MCF 10A (cell line): ENCODE data around the gene ALS2. TPM values are rescaled to one million over a fixed set of nuclear protein-coding genes. Genes with fewer than 3 reads are reported as not detected.

ENCODE experiments used
- BruUV-seq: library from RNA; stranded (reverse); fragments of 400-500 nt; replicated peaks from 2 replicates; lab custom pipeline; 2021; lab: Mats Ljungman, UMichigan
- CTCF ChIA-PET: fragments of 300-600 bp; sonication (Branson Sonifier 250); formaldehyde crosslinking; extraction: SDS; loops from one replicate; lab custom pipeline; 2021; ENCODE audit warnings: antibody characterized with exemption, inconsistent platforms; lab: Yijun Ruan, JAX
- POLR2A ChIA-PET: fragments of 300-600, 350-650 bp; sonication (Branson Sonifier 250); formaldehyde crosslinking; extraction: SDS; loops from one replicate; lab custom pipeline; 2020; ENCODE audit warnings: antibody characterized with exemption, inconsistent platforms; lab: Yijun Ruan, JAX
- DNase-seq: peaks from one replicate; pipeline ENCODE4 v3.0.0-alpha.2; 2018; ENCODE audit not compliant: unreplicated experiment
- H3K27ac Mint-ChIP-seq: one replicate; pipeline ENCODE4 v1.8.0; 2022; ENCODE audit warnings: mild to moderate bottlenecking, low read depth, mixed read lengths; ENCODE audit not compliant: unreplicated experiment
- H3K27me3 Mint-ChIP-seq: one replicate; pipeline ENCODE4 v1.8.0; 2022; ENCODE audit warnings: mixed read lengths; ENCODE audit not compliant: insufficient read depth, unreplicated experiment
- H3K36me3 Mint-ChIP-seq: one replicate; pipeline ENCODE4 v1.8.0; 2022; ENCODE audit warnings: mild to moderate bottlenecking, moderate library complexity, mixed read lengths; ENCODE audit not compliant: insufficient read depth, unreplicated experiment
- H3K4me1 Mint-ChIP-seq: one replicate; pipeline ENCODE4 v1.8.0; 2022; ENCODE audit warnings: mixed read lengths; ENCODE audit not compliant: insufficient read depth, unreplicated experiment
- H3K4me3 Mint-ChIP-seq: one replicate; pipeline ENCODE4 v1.8.0; 2022; ENCODE audit warnings: mild to moderate bottlenecking, moderate library complexity, mixed read lengths; ENCODE audit not compliant: unreplicated experiment
- H3K9me3 Mint-ChIP-seq: one replicate; pipeline ENCODE4 v1.8.0; 2022; ENCODE audit warnings: mixed read lengths; ENCODE audit not compliant: unreplicated experiment
- CTCF ChIP-seq: fragments of 200-600 bp; IDR thresholded peaks from one replicate; pipeline ENCODE4 v1.8.0; 2022; ENCODE audit warnings: antibody characterized with exemption, mild to moderate bottlenecking; ENCODE audit not compliant: unreplicated experiment
- intact Hi-C: fragments of 100-400 bp; cut with micrococcal nuclease; formaldehyde crosslinking; loops from 2 replicates; pipeline ENCODE4 v1.14.1; 2022
- total RNA-seq: library from RNA; stranded (reverse); gene quantifications from 2 replicates; pipeline ENCODE4 v1.2.3, GENCODE V29; 2022

The ALS2 gene
- total RNA-seq, 1 experiment from 2014 or later = 14.6 TPM

DNA sequence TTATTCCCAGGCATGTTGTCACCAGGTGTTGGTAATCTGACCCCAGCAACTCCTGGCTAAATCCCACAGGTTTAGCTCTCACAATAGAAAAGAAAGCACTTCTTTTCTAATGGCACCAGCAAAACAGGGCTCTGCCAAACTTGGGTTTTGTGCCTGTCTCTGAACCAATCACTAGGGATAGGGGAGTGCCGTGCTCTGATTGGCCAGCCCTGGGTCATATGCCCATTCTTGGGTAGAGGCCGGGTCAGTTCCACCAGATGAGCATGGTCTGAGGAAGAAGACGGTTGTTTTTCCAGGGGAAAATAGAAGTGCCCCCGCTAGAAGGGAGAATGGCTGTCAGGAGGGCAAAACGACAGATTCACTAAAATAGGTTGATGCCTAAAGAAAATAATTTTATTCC lies 40.3 kb upstream of the ALS2 start:
- Mint-ChIP-seq H3K4me1 (no peaks in the 10 kb centered on the region), H3K9me3 (no peaks in the 10 kb centered on the region), H3K36me3 (no peaks in the 10 kb centered on the region), H3K27me3 (no peaks in the 10 kb centered on the region), H3K27ac (no peak overlapping the region), H3K4me3 (no peak overlapping the region)
- no peak for DNase-seq
- ChIA-PET CTCF (no interaction called here), POLR2A (interaction anchor here (0.6 kb wide), 1 partner anchor 178 kb away, joined by 3 read pairs; no protein-coding TSS in a partner anchor)
- no peak for TF ChIP-seq CTCF
- intact Hi-C loops = no loop called here
- no TSS peak for BruUV-seq

- Mint-ChIP-seq H3K36me3 (no peaks in the 10 kb centered on the region), H3K4me3 (no peak overlapping the region), H3K4me1 (no peaks in the 10 kb centered on the region), H3K27me3 (no peaks in the 10 kb centered on the region), H3K27ac (no peak overlapping the region), H3K9me3 (no peaks in the 10 kb centered on the region)
- BruUV-seq = no TSS peak
- ChIA-PET CTCF (interaction anchor here (0.6 kb wide), 1 partner anchor 198 kb away, joined by 4 read pairs; no protein-coding TSS in a partner anchor), POLR2A (interaction anchor here (0.6 kb wide), 2 partner anchors 19 to 178 kb away, joined by 3 read pairs; no protein-coding TSS in a partner anchor)
- DNase-seq = no peak
- intact Hi-C loops = no loop called here
- TF ChIP-seq CTCF = no peak
Observed at GRCh38 chr2:201820383-201821007, 39.8 kb upstream of the ALS2 start.

- Mint-ChIP-seq H3K27ac (no peak overlapping the region), H3K9me3 (no peaks in the 10 kb centered on the region), H3K36me3 (no peaks in the 10 kb centered on the region), H3K27me3 (no peaks in the 10 kb centered on the region), H3K4me1 (no peaks in the 10 kb centered on the region), H3K4me3 (no peak overlapping the region)
- DNase-seq = no peak
- ChIA-PET POLR2A (interaction anchor here (1.4 kb wide), 1 partner anchor 13 kb away, joined by 3 read pairs; no protein-coding TSS in a partner anchor), CTCF (no interaction called here)
- intact Hi-C loops = no loop called here
- TF ChIP-seq CTCF = no peak
- BruUV-seq = no TSS peak
Observed at GRCh38 chr2:201816657-201817575, 36.2 kb upstream of the ALS2 start.
